HEK293 (cell line): Measurements from ENCODE around the gene LYZL4.

ENCODE experiments used
- CTCF ChIA-PET: fragments of 350-600 bp; formaldehyde crosslinking; extraction: SDS; loops from one replicate; lab custom pipeline; 2021; ENCODE audit warnings: antibody characterized with exemption; lab: Yijun Ruan, JAX
- POLR2A ChIA-PET: fragments of 300-600 bp; formaldehyde crosslinking; extraction: SDS; loops from one replicate; lab custom pipeline; 2020; ENCODE audit warnings: antibody characterized with exemption, inconsistent platforms; lab: Yijun Ruan, JAX
- H3K27ac ChIP-seq: fragments of 200-500 bp; sonication (Bioruptor generic); 2 replicates; pipeline ENCODE4 v1.5.1; 2014; ENCODE audit warnings: low read depth, low read length, control low read depth, inconsistent platforms; ENCODE audit errors: extremely low read depth
- H3K36me3 ChIP-seq, 2 experiments: fragments of 200-500 bp in 1 of 2; sonication (Bioruptor generic) in 1 of 2; 1 replicate in 1 of 2; 2 replicates in 1 of 2; pipeline ENCODE4 v1.5.1; 2014 to 2017; ENCODE audit warnings: inconsistent platforms in 2 of 2, low read length in 2 of 2; ENCODE audit not compliant: control insufficient read depth in 2 of 2, insufficient read depth in 1 of 2
- H3K4me1 ChIP-seq: fragments of 200-500 bp; sonication (Bioruptor generic); 2 replicates; pipeline ENCODE4 v1.5.1; 2014; ENCODE audit warnings: mild to moderate bottlenecking, low read length, inconsistent platforms; ENCODE audit not compliant: control insufficient read depth, insufficient read depth
- H3K4me3 ChIP-seq: 2 replicates; pipeline ENCODE4 v1.5.1; 2011; ENCODE audit warnings: low read depth, mild to moderate bottlenecking, control low read depth, low read length, moderate library complexity
- H3K9me3 ChIP-seq: fragments of 200-500 bp; sonication (Bioruptor generic); 2 replicates; pipeline ENCODE4 v1.5.1; 2014; ENCODE audit warnings: low read depth, low read length, inconsistent platforms; ENCODE audit not compliant: control insufficient read depth, insufficient read depth
- BCL11A ChIP-seq: fragments of 450-650 bp; formaldehyde crosslinking; IDR thresholded peaks from 2 replicates; pipeline ENCODE4 v1.5.1; 2016; ENCODE audit warnings: low read depth, missing biosample characterization, missing genetic modification characterization
- KLF10 ChIP-seq: fragments of 450-650 bp; IDR thresholded peaks from 2 replicates; pipeline ENCODE4 v1.5.1; 2018; ENCODE audit warnings: missing biosample characterization, mild to moderate bottlenecking, missing genetic modification characterization
- KLF8 ChIP-seq: fragments of 450-650 bp; formaldehyde crosslinking; IDR thresholded peaks from 2 replicates; pipeline ENCODE4 v1.5.1; 2016; ENCODE audit warnings: missing biosample characterization, missing genetic modification characterization
- MEIS1 ChIP-seq: sonication (generic); formaldehyde crosslinking; IDR thresholded peaks from 2 replicates; pipeline ENCODE4 v1.8.1; 2022; ENCODE audit warnings: missing genetic modification reagents, mild to moderate bottlenecking, borderline replicate concordance
- MYNN ChIP-seq: fragments of 450-650 bp; formaldehyde crosslinking; IDR thresholded peaks from 2 replicates; pipeline ENCODE4 v1.5.1; 2016; ENCODE audit warnings: missing biosample characterization, missing genetic modification characterization, borderline replicate concordance
- TCF7L2 ChIP-seq: IDR thresholded peaks from 2 replicates; pipeline ENCODE4 v1.6.1; 2011; ENCODE audit warnings: low read depth, mild to moderate bottlenecking, inconsistent platforms, low read length, moderate library complexity, borderline replicate concordance
- ZNF138 ChIP-seq: fragments of 450-650 bp; formaldehyde crosslinking; IDR thresholded peaks from 2 replicates; pipeline ENCODE4 v1.5.1; 2016; ENCODE audit warnings: missing biosample characterization, missing genetic modification characterization, borderline replicate concordance
- ZNF16 ChIP-seq: fragments of 450-650 bp; formaldehyde crosslinking; IDR thresholded peaks from 2 replicates; pipeline ENCODE4 v1.5.1; 2016; ENCODE audit warnings: low read depth, missing biosample characterization, missing genetic modification characterization
- ZNF202 ChIP-seq: fragments of 450-650 bp; formaldehyde crosslinking; IDR thresholded peaks from 2 replicates; pipeline ENCODE4 v1.5.1; 2016; ENCODE audit warnings: missing biosample characterization, missing genetic modification characterization, borderline replicate concordance
- ZNF211 ChIP-seq: fragments of 450-650 bp; formaldehyde crosslinking; IDR thresholded peaks from 2 replicates; pipeline ENCODE4 v1.5.1; 2016; ENCODE audit warnings: low read depth, missing biosample characterization, missing genetic modification characterization
- ZNF391 ChIP-seq: fragments of 450-650 bp; formaldehyde crosslinking; IDR thresholded peaks from 2 replicates; pipeline ENCODE4 v1.5.1; 2016; ENCODE audit warnings: low read depth, missing biosample characterization, missing genetic modification characterization, borderline replicate concordance
- ZNF530 ChIP-seq: fragments of 450-650 bp; formaldehyde crosslinking; IDR thresholded peaks from 2 replicates; pipeline ENCODE4 v1.5.1; 2016; ENCODE audit warnings: low read depth, missing biosample characterization, missing genetic modification characterization
- ZNF548 ChIP-seq: fragments of 450-650 bp; formaldehyde crosslinking; IDR thresholded peaks from 2 replicates; pipeline ENCODE4 v1.5.1; 2016; ENCODE audit warnings: missing biosample characterization, missing genetic modification characterization
- ZNF571 ChIP-seq: fragments of 450-650 bp; formaldehyde crosslinking; IDR thresholded peaks from 2 replicates; pipeline ENCODE4 v1.5.0; 2017; ENCODE audit warnings: missing biosample characterization, missing genetic modification characterization
- ZNF747 ChIP-seq: fragments of 450-650 bp; formaldehyde crosslinking; IDR thresholded peaks from 2 replicates; pipeline ENCODE4 v1.5.1; 2016; ENCODE audit warnings: missing biosample characterization, missing genetic modification characterization
- ZNF768 ChIP-seq: fragments of 450-650 bp; formaldehyde crosslinking; IDR thresholded peaks from 2 replicates; pipeline ENCODE4 v1.5.1; 2018; ENCODE audit warnings: missing biosample characterization, mild to moderate bottlenecking, missing genetic modification characterization
- ZXDB ChIP-seq: fragments of 450-650 bp; formaldehyde crosslinking; IDR thresholded peaks from 2 replicates; pipeline ENCODE4 v1.5.1; 2016; ENCODE audit warnings: missing biosample characterization, missing genetic modification characterization
- TF ChIP-seq, protein P1 (sequence below): fragments of 450-650 bp; formaldehyde crosslinking; conservative IDR thresholded peaks from 2 replicates; pipeline ENCODE4 v1.5.1; 2016; ENCODE audit warnings: low read depth, missing biosample characterization, missing genetic modification characterization
- TF ChIP-seq, protein P2 (sequence below): fragments of 450-650 bp; formaldehyde crosslinking; IDR thresholded peaks from 2 replicates; pipeline ENCODE4 v1.5.1; 2016; ENCODE audit warnings: missing biosample characterization, missing genetic modification characterization
- TF ChIP-seq, protein P3 (sequence below): fragments of 450-650 bp; formaldehyde crosslinking; IDR thresholded peaks from 2 replicates; pipeline ENCODE4 v1.5.1; 2016; ENCODE audit warnings: missing biosample characterization, missing genetic modification characterization
- TF ChIP-seq, protein P4 (sequence below): fragments of 450-650 bp; formaldehyde crosslinking; IDR thresholded peaks from 2 replicates; pipeline ENCODE4 v1.5.1; 2017; ENCODE audit warnings: missing biosample characterization, mild to moderate bottlenecking, missing genetic modification characterization, moderate library complexity

The LYZL4 gene

DNA sequence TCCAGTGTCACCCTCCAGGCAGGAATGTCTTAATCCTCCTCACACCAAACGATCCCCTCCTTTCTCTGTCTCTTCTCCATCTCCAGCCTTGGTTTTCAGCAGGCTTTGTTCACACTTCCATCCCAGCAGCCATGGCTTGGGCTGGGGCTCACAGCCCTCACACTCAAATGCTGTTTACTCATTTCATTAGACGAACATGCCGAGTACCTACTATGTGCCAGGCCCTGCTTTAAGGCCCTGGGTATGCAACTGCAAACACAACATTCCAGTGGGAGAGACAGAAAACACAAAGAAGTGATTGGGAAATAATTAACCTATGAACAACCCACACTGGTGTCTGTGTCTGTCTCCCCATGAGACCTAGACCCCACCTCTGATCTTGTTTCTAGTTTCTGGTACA is 43.9 kb downstream of the LYZL4 start:
- H3K4me1 ChIP-seq: no peaks in the 10 kb centered on the region
- POLR2A ChIA-PET: no interaction called here

DNA sequence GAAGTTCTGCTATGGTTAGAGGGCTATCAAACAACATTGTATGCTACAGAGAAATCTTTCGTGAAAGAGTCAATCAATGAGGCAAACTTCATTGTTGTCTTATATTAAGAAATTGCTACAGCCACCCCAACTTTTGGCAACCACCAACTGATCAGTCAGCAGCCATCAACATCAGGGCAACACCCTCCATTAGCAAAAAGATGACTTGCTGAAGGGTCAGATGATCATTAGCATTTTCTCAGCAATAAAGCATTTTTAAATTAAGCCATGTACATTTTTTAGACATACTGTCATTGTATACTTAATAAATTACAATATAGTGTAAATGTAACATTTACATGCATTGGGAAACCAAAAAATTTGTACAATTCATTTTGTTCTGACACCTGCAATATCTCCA is 53.1 kb downstream of the LYZL4 start:
- no peaks in the 10 kb centered on the region for H3K36me3 ChIP-seq
- no peak overlapping the region for H3K4me3 ChIP-seq
- no peaks in the 10 kb centered on the region for H3K9me3 ChIP-seq
- POLR2A ChIA-PET: no interaction called here
- TF ChIP-seq ZNF391: no peak
- no peak for TF ChIP-seq BCL11A (tag by site-specific recombination)
- TF ChIP-seq KLF10: no peak
- no peak for TF ChIP-seq MEIS1
- no peak for TF ChIP-seq ZNF548 (tag by site-specific recombination)
- TF ChIP-seq ZNF571 (tag by site-specific recombination): no peak
- TF ChIP-seq, protein P1, sequence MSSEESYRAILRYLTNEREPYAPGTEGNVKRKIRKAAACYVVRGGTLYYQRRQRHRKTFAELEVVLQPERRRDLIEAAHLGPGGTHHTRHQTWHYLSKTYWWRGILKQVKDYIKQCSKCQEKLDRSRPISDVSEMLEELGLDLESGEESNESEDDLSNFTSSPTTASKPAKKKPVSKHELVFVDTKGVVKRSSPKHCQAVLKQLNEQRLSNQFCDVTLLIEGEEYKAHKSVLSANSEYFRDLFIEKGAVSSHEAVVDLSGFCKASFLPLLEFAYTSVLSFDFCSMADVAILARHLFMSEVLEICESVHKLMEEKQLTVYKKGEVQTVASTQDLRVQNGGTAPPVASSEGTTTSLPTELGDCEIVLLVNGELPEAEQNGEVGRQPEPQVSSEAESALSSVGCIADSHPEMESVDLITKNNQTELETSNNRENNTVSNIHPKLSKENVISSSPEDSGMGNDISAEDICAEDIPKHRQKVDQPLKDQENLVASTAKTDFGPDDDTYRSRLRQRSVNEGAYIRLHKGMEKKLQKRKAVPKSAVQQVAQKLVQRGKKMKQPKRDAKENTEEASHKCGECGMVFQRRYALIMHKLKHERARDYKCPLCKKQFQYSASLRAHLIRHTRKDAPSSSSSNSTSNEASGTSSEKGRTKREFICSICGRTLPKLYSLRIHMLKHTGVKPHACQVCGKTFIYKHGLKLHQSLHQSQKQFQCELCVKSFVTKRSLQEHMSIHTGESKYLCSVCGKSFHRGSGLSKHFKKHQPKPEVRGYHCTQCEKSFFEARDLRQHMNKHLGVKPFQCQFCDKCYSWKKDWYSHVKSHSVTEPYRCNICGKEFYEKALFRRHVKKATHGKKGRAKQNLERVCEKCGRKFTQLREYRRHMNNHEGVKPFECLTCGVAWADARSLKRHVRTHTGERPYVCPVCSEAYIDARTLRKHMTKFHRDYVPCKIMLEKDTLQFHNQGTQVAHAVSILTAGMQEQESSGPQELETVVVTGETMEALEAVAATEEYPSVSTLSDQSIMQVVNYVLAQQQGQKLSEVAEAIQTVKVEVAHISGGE (tag by site-specific recombination): no peak
- TF ChIP-seq ZNF747: no peak
- no peak for TF ChIP-seq MYNN (tag by site-specific recombination)
- TF ChIP-seq ZNF211 (tag by site-specific recombination): no peak
- no peak for TF ChIP-seq ZNF530 (tag by site-specific recombination)
- CTCF ChIA-PET: no interaction called here
- H3K27ac ChIP-seq: no peak overlapping the region
- no peaks in the 10 kb centered on the region for H3K4me1 ChIP-seq

More for the DNA sequence above, 43.9 kb downstream of the LYZL4 start:
- H3K9me3 ChIP-seq: no peaks in the 10 kb centered on the region
- CTCF ChIA-PET: no interaction called here
- H3K4me3 ChIP-seq: no peak overlapping the region
- H3K36me3 ChIP-seq: no peaks in the 10 kb centered on the region
- TF ChIP-seq ZNF202 (tag by site-specific recombination) (no peak), KLF8 (tag by site-specific recombination) (no peak), TCF7L2 (no peak), ZXDB (tag by site-specific recombination) (no peak), ZNF16 (tag by site-specific recombination) (no peak), ZNF138 (no peak), ZNF768 (tag by site-specific recombination) (no peak)
- TF ChIP-seq, protein P2, sequence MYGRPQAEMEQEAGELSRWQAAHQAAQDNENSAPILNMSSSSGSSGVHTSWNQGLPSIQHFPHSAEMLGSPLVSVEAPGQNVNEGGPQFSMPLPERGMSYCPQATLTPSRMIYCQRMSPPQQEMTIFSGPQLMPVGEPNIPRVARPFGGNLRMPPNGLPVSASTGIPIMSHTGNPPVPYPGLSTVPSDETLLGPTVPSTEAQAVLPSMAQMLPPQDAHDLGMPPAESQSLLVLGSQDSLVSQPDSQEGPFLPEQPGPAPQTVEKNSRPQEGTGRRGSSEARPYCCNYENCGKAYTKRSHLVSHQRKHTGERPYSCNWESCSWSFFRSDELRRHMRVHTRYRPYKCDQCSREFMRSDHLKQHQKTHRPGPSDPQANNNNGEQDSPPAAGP (tag by site-specific recombination): no peak
- TF ChIP-seq, protein P3, sequence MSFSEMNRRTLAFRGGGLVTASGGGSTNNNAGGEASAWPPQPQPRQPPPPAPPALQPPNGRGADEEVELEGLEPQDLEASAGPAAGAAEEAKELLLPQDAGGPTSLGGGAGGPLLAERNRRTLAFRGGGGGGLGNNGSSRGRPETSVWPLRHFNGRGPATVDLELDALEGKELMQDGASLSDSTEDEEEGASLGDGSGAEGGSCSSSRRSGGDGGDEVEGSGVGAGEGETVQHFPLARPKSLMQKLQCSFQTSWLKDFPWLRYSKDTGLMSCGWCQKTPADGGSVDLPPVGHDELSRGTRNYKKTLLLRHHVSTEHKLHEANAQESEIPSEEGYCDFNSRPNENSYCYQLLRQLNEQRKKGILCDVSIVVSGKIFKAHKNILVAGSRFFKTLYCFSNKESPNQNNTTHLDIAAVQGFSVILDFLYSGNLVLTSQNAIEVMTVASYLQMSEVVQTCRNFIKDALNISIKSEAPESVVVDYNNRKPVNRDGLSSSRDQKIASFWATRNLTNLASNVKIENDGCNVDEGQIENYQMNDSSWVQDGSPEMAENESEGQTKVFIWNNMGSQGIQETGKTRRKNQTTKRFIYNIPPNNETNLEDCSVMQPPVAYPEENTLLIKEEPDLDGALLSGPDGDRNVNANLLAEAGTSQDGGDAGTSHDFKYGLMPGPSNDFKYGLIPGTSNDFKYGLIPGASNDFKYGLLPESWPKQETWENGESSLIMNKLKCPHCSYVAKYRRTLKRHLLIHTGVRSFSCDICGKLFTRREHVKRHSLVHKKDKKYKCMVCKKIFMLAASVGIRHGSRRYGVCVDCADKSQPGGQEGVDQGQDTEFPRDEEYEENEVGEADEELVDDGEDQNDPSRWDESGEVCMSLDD (tag by site-specific recombination): no peak
- TF ChIP-seq, protein P4, sequence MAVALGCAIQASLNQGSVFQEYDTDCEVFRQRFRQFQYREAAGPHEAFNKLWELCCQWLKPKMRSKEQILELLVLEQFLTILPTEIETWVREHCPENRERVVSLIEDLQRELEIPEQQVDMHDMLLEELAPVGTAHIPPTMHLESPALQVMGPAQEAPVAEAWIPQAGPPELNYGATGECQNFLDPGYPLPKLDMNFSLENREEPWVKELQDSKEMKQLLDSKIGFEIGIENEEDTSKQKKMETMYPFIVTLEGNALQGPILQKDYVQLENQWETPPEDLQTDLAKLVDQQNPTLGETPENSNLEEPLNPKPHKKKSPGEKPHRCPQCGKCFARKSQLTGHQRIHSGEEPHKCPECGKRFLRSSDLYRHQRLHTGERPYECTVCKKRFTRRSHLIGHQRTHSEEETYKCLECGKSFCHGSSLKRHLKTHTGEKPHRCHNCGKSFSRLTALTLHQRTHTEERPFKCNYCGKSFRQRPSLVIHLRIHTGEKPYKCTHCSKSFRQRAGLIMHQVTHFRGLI: no peak
- no peak overlapping the region for H3K27ac ChIP-seq
